Lower leg skin (tissue), 3 donors: Measurements from ENCODE around the gene VDR.

ENCODE experiments used
- POLR2A ChIP-seq, 2 donors: fragments of 450-650 bp; IDR thresholded peaks; one replicate each; pipeline ENCODE4 v1.6.1; 2016 to 2017; ENCODE audit warnings: antibody characterized with exemption in 2 of 2, mild to moderate bottlenecking in 1 of 2, moderate library complexity in 1 of 2
- TF ChIP-seq, protein P1 (sequence below), 3 donors: fragments of 450-650 bp; IDR thresholded peaks; one replicate each; pipeline ENCODE4 v1.5.1; 2016; ENCODE audit warnings: antibody characterized with exemption in 3 of 3, mild to moderate bottlenecking in 3 of 3, moderate library complexity in 2 of 3

DNA sequence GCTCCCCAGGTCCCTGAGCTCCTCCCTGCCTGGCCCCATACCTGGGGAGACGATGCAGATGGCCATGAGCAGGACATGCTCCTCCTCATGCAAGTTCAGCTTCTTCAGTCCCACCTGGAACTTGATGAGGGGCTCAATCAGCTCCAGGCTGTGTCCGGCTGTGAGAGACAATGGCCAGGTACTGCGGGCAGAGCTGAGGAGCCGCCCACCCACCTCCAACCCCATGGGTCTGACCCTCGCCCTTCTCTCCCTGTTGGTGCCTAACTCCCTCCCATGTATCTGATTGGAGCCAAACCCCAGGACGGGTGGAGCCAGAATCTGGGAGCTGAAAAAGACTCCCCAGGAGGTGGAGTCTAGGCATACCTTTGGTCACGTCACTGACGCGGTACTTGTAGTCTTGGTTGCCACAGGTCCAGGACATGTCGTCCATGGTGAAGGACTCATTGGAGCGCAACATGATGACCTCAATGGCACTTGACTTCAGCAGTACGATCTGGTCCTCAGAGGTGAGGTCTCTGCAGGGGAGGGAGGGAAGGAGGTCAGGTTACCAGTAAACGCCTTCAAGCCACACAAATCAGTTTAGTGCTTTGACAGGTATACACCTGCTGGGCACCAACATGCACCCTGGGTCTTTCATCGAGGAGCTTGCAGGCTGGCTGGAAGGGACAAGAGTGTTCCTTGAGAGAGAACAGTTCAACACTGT lies 58.3 kb downstream of the VDR start:
- TF ChIP-seq, protein P1, sequence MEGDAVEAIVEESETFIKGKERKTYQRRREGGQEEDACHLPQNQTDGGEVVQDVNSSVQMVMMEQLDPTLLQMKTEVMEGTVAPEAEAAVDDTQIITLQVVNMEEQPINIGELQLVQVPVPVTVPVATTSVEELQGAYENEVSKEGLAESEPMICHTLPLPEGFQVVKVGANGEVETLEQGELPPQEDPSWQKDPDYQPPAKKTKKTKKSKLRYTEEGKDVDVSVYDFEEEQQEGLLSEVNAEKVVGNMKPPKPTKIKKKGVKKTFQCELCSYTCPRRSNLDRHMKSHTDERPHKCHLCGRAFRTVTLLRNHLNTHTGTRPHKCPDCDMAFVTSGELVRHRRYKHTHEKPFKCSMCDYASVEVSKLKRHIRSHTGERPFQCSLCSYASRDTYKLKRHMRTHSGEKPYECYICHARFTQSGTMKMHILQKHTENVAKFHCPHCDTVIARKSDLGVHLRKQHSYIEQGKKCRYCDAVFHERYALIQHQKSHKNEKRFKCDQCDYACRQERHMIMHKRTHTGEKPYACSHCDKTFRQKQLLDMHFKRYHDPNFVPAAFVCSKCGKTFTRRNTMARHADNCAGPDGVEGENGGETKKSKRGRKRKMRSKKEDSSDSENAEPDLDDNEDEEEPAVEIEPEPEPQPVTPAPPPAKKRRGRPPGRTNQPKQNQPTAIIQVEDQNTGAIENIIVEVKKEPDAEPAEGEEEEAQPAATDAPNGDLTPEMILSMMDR (IDR thresholded peaks at IDR 0.05) = no peak
- no peak for TF ChIP-seq POLR2A (IDR thresholded peaks at IDR 0.05)
